ENCODE data around the gene C20orf202. TPM values are rescaled to one million over a fixed set of nuclear protein-coding genes. Genes with fewer than 3 reads are reported as not detected.

C20orf202 gene
- polyA plus RNA-seq, 2 of the 4 experiments (the other 2 are of a cell fraction): 0.12 TPM; not detected in 1

GRCh38 chr20:1225783-1226654 is 22.8 kb downstream of the C20orf202 start, which contains the start of gene RAD21L1:
TSS of gene RAD21L1 (plus strand) at chr20:1226044. CDS start at chr20:1228454, 2,410 bp downstream.
- TF ChIP-seq NFE2L2 (conservative IDR thresholded peaks at IDR 0.05; ENCODE audit: low read length) (no peak), ELK1 (IDR thresholded peaks at IDR 0.05; ENCODE audit: low read depth, low read length) (no peak), MYC (IDR thresholded peaks at IDR 0.05; ENCODE audit: borderline replicate concordance, low read length) (no peak), EHF (CRISPR knock-in tag; IDR thresholded peaks at IDR 0.05) (no peak), CHD4 (IDR thresholded peaks at IDR 0.05; ENCODE audit: borderline replicate concordance) (peak; percentile 50; the same call in 1 of the 2 replicates), EP300 (IDR thresholded peaks at IDR 0.05) (no peak), RNF2 (IDR thresholded peaks at IDR 0.05; ENCODE audit: borderline replicate concordance, low read depth) (peak; percentile 94; the same call in 1 of the 2 replicates), E2F6 (IDR thresholded peaks at IDR 0.05; ENCODE audit: borderline replicate concordance, low read depth) (peak; percentile 95), HOXB13 (CRISPR knock-in tag; IDR thresholded peaks at IDR 0.05; ENCODE audit: low read depth) (0 out of 2 replicates have a peak, but pooled peaks have one; percentile 54), HOXB5 (CRISPR knock-in tag; IDR thresholded peaks at IDR 0.05) (peak; percentile 75; the same call in 1 of the 2 replicates), PHF8 (IDR thresholded peaks at IDR 0.05; ENCODE audit: borderline replicate concordance, low read depth) (peak; percentile 59), MAX (IDR thresholded peaks at IDR 0.05) (peak; percentile 94), JUN (IDR thresholded peaks at IDR 0.05) (0 out of 5 replicates have a peak, but pooled peaks of 1 of the 2 experiments have one; percentile 37), HDAC2 (IDR thresholded peaks at IDR 0.05) (no peak), KDM1A (IDR thresholded peaks at IDR 0.05; ENCODE audit: low read depth) (no peak), POLR2A (IDR thresholded peaks at IDR 0.05; ENCODE audit: low read length) (peak; percentile 72), HES2 (IDR thresholded peaks at IDR 0.05) (no peak)
- H3K27ac ChIP-seq: peak within 1 kb of the TSS; percentile 77 to 88
- ChIA-PET POLR2A (no interaction called here), CTCF (interaction anchor here (0.6 to 3.8 kb wide), 8 partner anchors 12 to 559 kb away, joined by 3 to 15 read pairs (median 7); no protein-coding TSS in a partner anchor)
- H3K4me3 ChIP-seq: peak within 1 kb of the TSS; percentile 87
- 1% methylated on average over 43 of the region's 88 CpGs for WGBS (ENCODE audit: missing lambda C conversion rate)
- no peaks in the 10 kb centered on the region for H3K4me1 ChIP-seq
- DNase-seq (ENCODE audit: low read depth in 1 of 2, low spot score in 1 of 2): peak; percentile 86 to 87
- no peaks in the 10 kb centered on the region for H3K9me3 ChIP-seq
- peak within 1 kb of the TSS; percentile 100 for H3K4me2 ChIP-seq
- FAIRE-seq: no peak
- ATAC-seq: peak; percentile 86 to 88

- ChIA-PET POLR2A (no interaction called here), CTCF (no interaction called here)
- no peak for TF ChIP-seq MAZ (IDR thresholded peaks at IDR 0.05; ENCODE audit: borderline replicate concordance, low read depth, low read length)
- no peak for TF ChIP-seq EHF (CRISPR knock-in tag; IDR thresholded peaks at IDR 0.05)
- TF ChIP-seq POLR2A (IDR thresholded peaks at IDR 0.05; ENCODE audit: low read length): no peak
- no peak for TF ChIP-seq KDM1A (IDR thresholded peaks at IDR 0.05; ENCODE audit: low read depth)
- TF ChIP-seq BHLHE40 (IDR thresholded peaks at IDR 0.05; ENCODE audit: low read depth, low read length): no peak
- TF ChIP-seq MAFK (IDR thresholded peaks at IDR 0.05; ENCODE audit: partially characterized antibody): peak; percentile 46
- 51% methylated on average over 3 of the region's 3 CpGs for WGBS (ENCODE audit: missing lambda C conversion rate)
- FAIRE-seq (peak; percentile 81), ATAC-seq (no peak), DNase-seq (ENCODE audit: low read depth in 1 of 2, low spot score in 1 of 2) (no peak)
- Histone ChIP-seq H3K4me2 (no peak overlapping the region), H3K4me1 (no peaks in the 10 kb centered on the region), H3K27ac (no peak overlapping the region), H3K4me3 (no peak overlapping the region), H3K9me3 (no peaks in the 10 kb centered on the region)
These were observed 26.3 kb downstream of the C20orf202 start for GRCh38 chr20:1229541-1229940.

Data from A549 (cell line).